DMS153 treated with DMSO at 0.1 percent for 48 hours (cell line): ENCODE measurements around the gene OR2J2.
"Not testable (repeated sequence)": the region's sequence is repeated elsewhere in the genome, so short reads cannot be mapped to it uniquely, and the experiment has no call there.

Experiments used
- DNase-seq: peaks from one replicate; lab custom pipeline; 2025; ENCODE audit not compliant: unreplicated experiment; lab: John Stamatoyannopoulos, UW

OR2J2 gene

GRCh38 chr6:29170607-29171006 is at the start of gene OR2J2:
Gene OR2J2, plus strand, starts transcription at chr6:29170907. Its CDS starts 2,729 bp downstream, at chr6:29173636.
- DNase-seq, result not testable (repeated sequence)

GRCh38 chr6:29129326-29130012 is 41.2 kb upstream of the OR2J2 start:
- DNase-seq, result no peak

GRCh38 chr6:29130644-29131043 is 40.1 kb upstream of the OR2J2 start:
- DNase-seq, result no peak

- DNase-seq, result no peak
These were observed 39.0 kb upstream of the OR2J2 start for GRCh38 chr6:29131691-29132090.

DNA sequence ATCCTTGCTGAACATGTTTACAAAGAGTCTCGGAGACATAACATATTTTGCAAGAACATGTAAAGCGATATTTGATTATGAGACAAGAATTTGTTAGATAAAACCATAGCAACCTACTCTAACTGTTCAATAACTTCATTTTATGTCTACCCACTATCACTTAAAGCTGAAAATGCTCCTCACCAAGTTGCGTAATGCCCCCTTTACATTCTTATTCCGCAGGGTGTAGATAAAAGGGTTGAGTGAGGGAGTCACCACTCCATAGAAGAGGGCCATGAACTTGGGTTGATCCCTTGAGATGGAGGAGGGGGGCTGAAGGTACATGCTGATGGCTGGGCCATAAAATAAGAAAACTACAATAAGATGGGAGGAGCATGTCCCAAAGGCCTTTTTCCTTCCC is 33.0 kb upstream of the OR2J2 start:
- DNase-seq, result no peak

GRCh38 chr6:29141606-29142005 is 29.1 kb upstream of the OR2J2 start:
- no peak for DNase-seq

DNA sequence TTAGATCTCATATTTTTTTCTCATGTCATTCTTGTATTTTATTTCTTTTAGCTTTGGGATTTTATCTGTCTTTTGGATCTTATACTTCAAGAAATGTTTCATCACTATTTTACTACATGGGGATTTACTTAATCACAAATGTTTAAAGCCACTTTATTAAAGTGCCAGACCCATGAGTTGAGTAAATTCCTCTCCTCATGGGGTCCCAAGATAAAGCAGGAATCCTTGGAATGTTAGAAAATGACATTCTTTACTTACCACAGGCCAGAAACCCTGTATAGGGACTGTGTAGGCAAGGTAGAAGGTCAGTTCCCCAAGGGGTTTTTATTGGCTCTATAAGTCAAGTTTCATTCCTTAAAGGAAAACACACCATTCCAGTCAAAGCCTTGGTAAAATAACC is 28.4 kb upstream of the OR2J2 start:
- no peak for DNase-seq

DNA sequence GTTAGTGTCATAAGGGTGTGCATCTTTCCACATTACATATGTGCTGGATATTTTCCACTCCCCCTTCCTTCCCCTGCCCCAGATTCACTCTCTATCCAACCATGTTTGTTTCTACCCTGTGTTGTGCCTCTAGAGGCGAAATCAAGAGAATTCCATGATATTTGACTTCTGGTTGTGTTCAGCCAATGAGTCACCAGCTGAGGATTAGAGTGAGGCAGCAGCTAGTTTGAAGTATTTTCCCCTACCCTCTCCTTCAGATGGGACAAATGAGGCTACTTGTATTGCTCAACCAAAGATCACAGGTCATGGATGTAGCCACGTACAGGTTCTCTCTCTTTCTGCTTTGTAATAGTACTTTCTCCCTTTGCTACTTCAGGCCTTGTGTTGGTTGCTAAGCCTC is 24.5 kb upstream of the OR2J2 start:
- DNase-seq, result no peak

- DNase-seq, result no peak
These were observed 23.6 kb upstream of the OR2J2 start for GRCh38 chr6:29147074-29147473.

GRCh38 chr6:29149444-29149843 is 21.3 kb upstream of the OR2J2 start:
- DNase-seq, result not testable (repeated sequence)

DNA sequence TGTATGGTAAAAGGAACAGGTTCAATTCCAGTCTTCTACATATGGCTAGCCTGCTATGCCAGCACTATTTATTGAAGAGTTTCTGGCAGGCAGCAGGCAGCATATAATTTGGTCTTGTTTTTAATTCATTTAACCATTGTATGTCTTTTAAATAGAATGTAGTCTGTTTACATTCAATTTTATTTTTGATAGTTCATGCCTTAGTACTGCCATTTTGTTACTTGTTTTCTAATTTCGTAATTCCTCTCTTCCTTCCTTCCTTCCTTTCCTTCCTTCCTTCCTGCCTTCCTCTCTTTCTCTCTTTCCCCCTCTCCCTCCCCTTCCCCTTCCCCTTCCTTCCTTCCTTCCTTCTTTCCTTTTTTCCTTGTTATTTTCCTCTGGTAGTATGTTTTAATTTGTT is 17.6 kb upstream of the OR2J2 start:
- no peak for DNase-seq

DNA sequence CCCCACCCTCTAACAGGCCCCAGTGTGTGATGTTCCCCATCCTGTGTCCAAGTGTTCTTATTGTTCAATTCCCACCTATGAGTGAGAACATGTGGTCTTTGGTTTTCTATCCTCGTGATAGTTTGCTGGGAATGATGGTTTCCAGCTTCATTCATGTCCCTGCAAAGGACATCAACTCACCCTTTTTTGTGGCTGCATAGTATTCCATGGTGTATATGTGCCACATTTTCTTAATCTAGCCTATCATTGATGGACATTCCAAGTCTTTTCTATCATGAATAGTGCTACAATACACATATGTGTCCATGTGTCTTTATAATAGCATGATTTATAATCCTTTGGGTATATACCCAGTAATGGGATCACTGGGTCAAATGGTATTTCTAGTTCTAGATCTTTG is 15.5 kb upstream of the OR2J2 start:
- not testable (repeated sequence) for DNase-seq

DNA sequence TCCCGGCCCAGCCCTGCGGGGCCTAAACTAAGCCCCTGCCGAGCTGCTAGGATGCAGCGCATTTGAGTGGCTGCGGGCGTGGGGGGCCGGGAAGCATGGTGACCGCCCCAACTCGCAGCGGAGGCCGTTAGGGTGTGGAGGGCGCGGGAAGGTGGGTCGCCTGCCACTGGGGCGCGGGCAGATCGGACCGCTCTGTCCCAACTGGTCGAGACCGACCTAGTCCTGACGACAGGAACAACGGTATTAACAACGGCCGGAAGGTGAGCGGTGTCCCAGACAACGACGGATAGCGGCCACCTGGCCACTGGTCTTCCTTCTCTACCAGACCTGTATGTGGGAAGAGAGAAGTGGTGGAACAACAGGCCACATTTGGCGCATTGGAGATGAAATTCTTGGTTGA is 10.8 kb upstream of the OR2J2 start:
- not testable (repeated sequence) for DNase-seq

DNA sequence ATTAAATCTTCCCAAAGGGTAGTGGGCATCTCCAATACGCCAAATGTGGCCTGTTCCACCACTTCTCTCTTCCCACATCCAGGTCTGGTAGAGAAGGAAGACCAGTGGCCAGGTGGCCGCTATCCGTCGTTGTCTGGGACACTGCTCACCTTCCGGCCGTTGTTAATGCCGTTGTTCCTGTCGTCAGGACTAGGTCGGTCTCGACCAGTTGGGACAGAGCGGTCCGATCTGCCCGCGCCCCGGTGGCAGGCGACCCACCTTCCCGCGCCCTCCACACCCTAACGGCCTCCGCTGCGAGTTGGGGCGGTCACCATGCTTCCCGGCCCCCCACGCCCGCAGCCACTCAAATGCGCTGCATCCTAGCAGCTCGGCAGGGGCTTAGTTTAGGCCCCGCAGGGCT is 5.1 kb upstream of the OR2J2 start:
- DNase-seq, result not testable (repeated sequence)

GRCh38 chr6:29171736-29172135 is 1.0 kb downstream of the OR2J2 start:
- DNase-seq, result no peak

DNA sequence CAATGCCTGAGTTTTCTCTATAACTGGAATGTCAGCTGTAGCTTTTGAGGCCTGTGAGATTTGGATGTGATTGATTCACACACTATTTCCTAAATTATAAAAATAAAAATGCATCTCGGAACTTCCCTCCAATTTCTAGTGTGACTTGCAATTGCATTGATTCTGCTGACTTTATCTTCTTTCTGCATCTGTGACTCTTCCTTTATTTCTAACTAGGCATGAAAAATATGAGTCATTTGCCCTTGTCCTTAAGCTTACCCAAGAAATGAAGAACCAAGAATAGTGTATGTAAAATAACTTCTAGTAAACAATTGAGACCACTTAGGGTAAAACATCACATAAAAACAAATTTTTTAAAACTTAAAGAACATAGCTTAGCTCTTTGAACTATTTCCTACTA is 12.9 kb downstream of the OR2J2 start:
- no peak for DNase-seq

GRCh38 chr6:29188659-29189058 is 18.0 kb downstream of the OR2J2 start:
- not testable (repeated sequence) for DNase-seq

DNA sequence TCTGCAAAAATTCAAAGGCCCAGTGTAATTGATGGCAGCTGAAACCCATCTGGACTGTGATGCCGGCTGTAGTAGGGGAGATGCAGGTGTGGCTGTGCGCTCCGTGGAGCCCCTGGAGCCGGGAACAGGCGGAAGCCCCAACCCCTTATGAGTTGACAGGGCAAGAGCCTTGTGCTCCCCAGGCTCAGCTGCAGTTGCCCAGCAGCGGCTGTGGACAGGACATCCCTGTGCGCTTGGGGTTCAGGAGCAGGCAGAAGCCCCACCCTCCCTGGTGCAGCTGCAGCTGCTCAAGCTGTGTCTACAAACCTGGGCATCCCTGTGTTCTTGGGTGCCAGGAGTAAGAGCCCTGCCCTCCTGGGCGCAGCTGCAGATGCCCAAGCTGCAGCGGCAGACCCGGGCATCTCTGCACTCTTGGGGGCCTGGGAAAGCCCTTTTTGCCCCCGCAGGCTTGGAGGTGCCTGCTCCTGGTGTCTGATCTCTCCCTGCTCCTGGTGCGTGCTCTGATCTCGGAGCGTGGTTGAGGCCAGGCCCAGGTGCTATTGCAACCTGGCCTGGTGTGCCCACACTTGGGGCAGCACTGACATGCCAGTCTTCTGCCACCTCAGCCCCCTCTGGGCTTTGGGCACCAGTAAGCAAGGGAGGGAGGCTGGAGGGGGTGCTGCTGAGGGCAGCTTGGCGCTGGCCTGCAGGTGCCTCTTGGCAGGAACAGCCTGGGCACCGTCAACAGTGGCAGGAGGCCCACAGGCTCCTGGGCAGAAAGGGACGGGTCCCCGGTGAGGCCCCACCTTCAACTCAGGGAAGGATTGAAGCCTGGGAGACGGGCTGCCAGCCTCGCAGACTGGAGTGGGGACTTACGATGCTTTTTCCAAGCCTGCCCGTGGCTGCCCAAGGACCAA is 30.3 kb downstream of the OR2J2 start:
- no peak for DNase-seq

- DNase-seq, result no peak
These were observed 31.3 kb downstream of the OR2J2 start for GRCh38 chr6:29201966-29202365.

- DNase-seq, result no peak
These were observed 40.8 kb downstream of the OR2J2 start for GRCh38 chr6:29211488-29211887.

GRCh38 chr6:29216528-29216927 is 45.8 kb downstream of the OR2J2 start:
- no peak for DNase-seq

DNA sequence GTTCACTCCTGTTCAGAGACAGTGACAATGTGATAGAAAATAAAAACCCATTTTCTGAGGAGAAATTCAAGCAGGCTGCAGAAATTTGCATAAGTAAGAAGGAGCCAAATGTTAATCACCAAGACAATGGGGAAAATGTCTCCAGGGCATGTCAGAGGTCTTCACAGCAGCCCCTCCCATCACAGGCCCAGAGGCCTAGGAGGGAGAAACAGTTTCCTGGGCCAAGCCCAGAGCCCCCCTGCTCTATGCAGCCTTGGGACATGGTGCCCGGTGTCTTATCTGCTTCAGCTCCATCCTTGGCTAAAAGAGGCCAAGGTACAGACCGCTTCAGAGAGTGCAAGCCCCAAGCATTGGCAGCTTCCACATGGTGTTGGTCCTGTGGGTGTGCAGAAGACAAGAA is 46.5 kb downstream of the OR2J2 start:
- not testable (repeated sequence) for DNase-seq
